Gastroesophageal sphincter (tissue), 4 donors: ENCODE results near the gene COL15A1. TPM values are rescaled to one million over a fixed set of nuclear protein-coding genes. Genes with fewer than 3 reads are reported as not detected.

Experiments
- ATAC-seq: fragments of 150-250 bp; one replicate; pipeline ENCODE4 v1.9.1; 2016; ENCODE audit warnings: mild to moderate bottlenecking, moderate library complexity
- H3K27ac ChIP-seq, 4 donors: fragments of 200-600 bp; sonication (generic) in 3 of 4; 1 replicate in 3 of 4; 2 replicates in 1 of 4; pipeline ENCODE4 v1.5.1; 2016 to 2019
- H3K27me3 ChIP-seq: fragments of 200-600 bp; sonication (generic); one replicate; pipeline ENCODE4 v1.5.1; 2019
- H3K36me3 ChIP-seq, 2 donors: fragments of 200-600 bp; sonication (generic); one replicate each; pipeline ENCODE4 v1.5.1; 2019; ENCODE audit warnings: control low read depth in 1 of 2
- H3K4me1 ChIP-seq, 3 donors: fragments of 200-600 bp; sonication (generic); 1 replicate in 2 of 3; 2 replicates in 1 of 3; pipeline ENCODE4 v1.5.1; 2016 to 2019; ENCODE audit warnings: control low read depth in 2 of 3
- H3K4me3 ChIP-seq, 2 donors: fragments of 200-600 bp; sonication (generic); one replicate each; pipeline ENCODE4 v1.5.1; 2019; ENCODE audit warnings: mild to moderate bottlenecking in 1 of 2, moderate library complexity in 1 of 2
- H3K9me3 ChIP-seq, 3 donors: fragments of 200-600 bp; sonication (generic); one replicate each; pipeline ENCODE4 v1.5.1; 2017 to 2019; ENCODE audit warnings: control low read depth in 2 of 3
- CTCF ChIP-seq, 4 experiments: fragments of 200-600 bp in 2 of 4; fragments of 450-650 bp in 2 of 4; sonication (generic) in 1 of 4; IDR thresholded peaks; one replicate each; pipeline ENCODE4 v1.5.1; 2017 to 2019; ENCODE audit warnings: antibody characterized with exemption in 4 of 4, mild to moderate bottlenecking in 2 of 4, moderate library complexity in 2 of 4
- EP300 ChIP-seq: sonication (generic); formaldehyde crosslinking; IDR thresholded peaks from one replicate; pipeline ENCODE4 v1.6.1; 2017; ENCODE audit warnings: antibody characterized with exemption, mild to moderate bottlenecking
- POLR2A ChIP-seq, 2 donors: fragments of 450-650 bp; IDR thresholded peaks; one replicate each; pipeline ENCODE4 v1.6.1; 2017; ENCODE audit warnings: antibody characterized with exemption in 2 of 2, mild to moderate bottlenecking in 2 of 2, moderate library complexity in 1 of 2
- POLR2AphosphoS5 ChIP-seq: sonication (generic); formaldehyde crosslinking; IDR thresholded peaks from one replicate; pipeline ENCODE4 v1.6.1; 2017; ENCODE audit warnings: antibody characterized with exemption
- WGBS, 2 donors: methylation state at CpG; one replicate each; pipeline ENCODE4 v1.1.5; 2018; ENCODE audit warnings: low coverage in 1 of 2; 5-methylcytosine and 5-hydroxymethylcytosine counted together
- total RNA-seq, 4 donors: library from RNA; depleted of rRNA; stranded (reverse); fragments of >200 nt; gene quantifications; one replicate each; pipeline ENCODE4 v1.1.0, GENCODE V29; 2016

The COL15A1 gene
- total RNA-seq, 4 donors from 2014 or later, result 80.5 to 256 (median 97.2) TPM

DNA sequence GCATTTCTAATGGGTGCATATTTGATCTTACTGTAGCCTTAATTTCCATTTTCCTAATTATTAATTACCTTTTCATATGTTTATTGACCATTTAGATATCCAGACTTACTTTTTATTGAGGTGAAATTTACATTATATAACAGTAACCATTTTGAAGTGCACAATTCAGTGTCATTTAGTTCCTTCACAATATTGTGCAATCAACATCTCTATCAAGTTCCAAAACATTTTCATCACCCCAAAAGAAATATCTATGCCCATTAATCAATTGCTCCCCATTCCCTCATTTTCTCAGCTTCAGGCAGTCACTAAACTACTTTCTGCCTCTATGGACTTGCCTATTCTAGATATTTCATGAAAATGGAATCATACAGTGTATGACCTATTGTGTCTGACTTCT is 5.9 kb downstream of the COL15A1 start:
- TF ChIP-seq POLR2A (IDR thresholded peaks at IDR 0.05) (no peak), EP300 (no peak)
- Histone ChIP-seq H3K27ac (no peak overlapping the region), H3K27me3 (no peaks in the 10 kb centered on the region), H3K9me3 (no peaks in the 10 kb centered on the region), H3K4me1 (peaks cover 9 to 76% (median 9%) of the 10 kb centered on the region in 3 donors), H3K36me3 (no peaks in the 10 kb centered on the region), H3K4me3 (no peak overlapping the region)
- ATAC-seq, result no peak

- no peak for ATAC-seq
- H3K4me3 ChIP-seq, result no peak overlapping the region
- peaks cover 10 to 76% (median 16%) of the 10 kb centered on the region in 3 donors for H3K4me1 ChIP-seq
- WGBS, 2 donors, result 100% methylated on average over 1 of the region's 1 CpG
- no peaks in the 10 kb centered on the region for H3K27me3 ChIP-seq
- no peaks in the 10 kb centered on the region for H3K36me3 ChIP-seq
- no peaks in the 10 kb centered on the region for H3K9me3 ChIP-seq
- no peak for TF ChIP-seq CTCF (IDR thresholded peaks at IDR 0.05)
- no peak for TF ChIP-seq POLR2A (IDR thresholded peaks at IDR 0.05)
- TF ChIP-seq EP300, result no peak
- TF ChIP-seq POLR2AphosphoS5, result no peak
- peak overlapping the region in 3 of 4 donors; percentile 51 to 91 (median 65) for H3K27ac ChIP-seq
Measured at GRCh38 chr9:98950262-98950661, 6.6 kb downstream of the COL15A1 start.

- H3K4me3 ChIP-seq, result no peak overlapping the region
- TF ChIP-seq POLR2A (IDR thresholded peaks at IDR 0.05) (no peak), POLR2AphosphoS5 (no peak), CTCF (IDR thresholded peaks at IDR 0.05) (no peak), EP300 (no peak)
- H3K4me1 ChIP-seq, result peaks cover 10 to 71% (median 22%) of the 10 kb centered on the region in 3 donors
- H3K36me3 ChIP-seq, result no peaks in the 10 kb centered on the region
- no peaks in the 10 kb centered on the region for H3K27me3 ChIP-seq
- H3K27ac ChIP-seq, result peak overlapping the region in 3 of 4 donors; percentile 51 to 91 (median 65)
- peaks cover 0 to 1% (median 0%) of the 10 kb centered on the region in 3 donors for H3K9me3 ChIP-seq
- 64 to 67% methylated on average over 1 of the region's 1 CpG for WGBS, 2 donors
- ATAC-seq, result no peak
Measured at GRCh38 chr9:98951967-98952366, 8.3 kb downstream of the COL15A1 start.

DNA sequence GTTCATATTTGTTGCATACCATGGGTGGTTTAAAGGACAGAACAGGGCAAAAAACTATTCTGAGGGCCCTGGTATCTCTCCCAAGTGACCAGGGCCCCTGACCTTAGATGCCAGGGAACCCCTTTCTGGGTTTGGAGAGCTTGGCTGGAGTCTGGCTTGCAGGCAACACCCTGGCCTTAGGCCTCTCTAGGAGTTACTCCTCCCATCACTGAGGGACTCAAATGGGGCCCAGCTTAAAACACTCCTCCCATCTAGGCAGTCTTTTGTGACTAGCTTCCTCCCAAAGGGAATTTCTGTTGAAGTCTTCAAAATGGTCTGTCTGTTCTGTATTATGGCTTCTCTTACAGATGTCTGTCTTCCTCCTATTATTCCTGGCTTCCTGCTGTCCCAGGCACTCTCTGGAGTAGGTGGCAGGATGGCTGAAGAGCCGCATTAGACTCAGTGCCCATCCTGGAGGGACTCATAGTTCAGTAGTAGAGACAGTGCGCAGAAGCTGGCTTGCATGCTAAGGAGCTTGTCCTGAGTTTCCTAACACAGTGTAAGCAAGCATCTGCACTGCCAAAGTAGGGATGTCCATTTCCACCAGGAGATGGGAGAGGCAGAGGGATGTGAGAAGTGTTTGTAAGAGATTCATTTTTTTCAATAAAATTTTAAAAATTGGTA is 10.0 kb downstream of the COL15A1 start:
- ATAC-seq, result peak; percentile 61
- Histone ChIP-seq H3K9me3 (peaks cover 0 to 8% (median 0%) of the 10 kb centered on the region in 3 donors), H3K4me3 (no peak overlapping the region), H3K36me3 (no peaks in the 10 kb centered on the region), H3K4me1 (peaks cover 10 to 68% (median 28%) of the 10 kb centered on the region in 3 donors), H3K27me3 (no peaks in the 10 kb centered on the region), H3K27ac (peak overlapping the region; percentile 88 to 95 (median 92))
- TF ChIP-seq POLR2AphosphoS5 (no peak), POLR2A (IDR thresholded peaks at IDR 0.05) (no peak), EP300 (no peak), CTCF (IDR thresholded peaks at IDR 0.05) (no peak)
- WGBS, 2 donors, result 67% methylated on average over 1 of the region's 2 CpGs; no CpG with 5 or more reads in 1 of the 2 donors

DNA sequence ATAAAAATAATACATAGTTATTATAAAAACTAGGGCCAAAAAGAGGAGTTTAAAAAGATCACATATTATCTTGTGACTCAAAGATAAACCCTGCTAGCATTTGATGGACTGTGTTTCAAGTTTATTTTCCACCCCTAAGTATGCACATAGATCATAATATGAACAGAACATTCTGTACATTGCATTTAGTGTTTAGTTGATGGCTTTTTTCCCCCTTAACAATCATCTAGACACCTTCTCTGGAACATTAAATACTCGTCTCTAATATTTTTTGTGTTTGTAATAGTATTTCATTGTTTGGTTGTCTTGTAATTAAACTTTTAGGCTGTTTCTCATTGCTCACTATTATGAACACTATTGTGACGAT is 10.5 kb downstream of the COL15A1 start:
- peaks cover 10 to 71% (median 28%) of the 10 kb centered on the region in 3 donors for H3K4me1 ChIP-seq
- WGBS, 2 donors, result 21 to 58% methylated on average over 2 of the region's 2 CpGs
- ATAC-seq, result no peak
- H3K9me3 ChIP-seq, result peaks cover 0 to 8% (median 0%) of the 10 kb centered on the region in 3 donors
- no peak overlapping the region for H3K4me3 ChIP-seq
- H3K36me3 ChIP-seq, result no peaks in the 10 kb centered on the region
- TF ChIP-seq POLR2AphosphoS5, result peak; percentile 49
- no peak for TF ChIP-seq POLR2A (IDR thresholded peaks at IDR 0.05)
- H3K27me3 ChIP-seq, result no peaks in the 10 kb centered on the region
- peak overlapping the region; percentile 88 to 93 (median 92) for H3K27ac ChIP-seq

DNA sequence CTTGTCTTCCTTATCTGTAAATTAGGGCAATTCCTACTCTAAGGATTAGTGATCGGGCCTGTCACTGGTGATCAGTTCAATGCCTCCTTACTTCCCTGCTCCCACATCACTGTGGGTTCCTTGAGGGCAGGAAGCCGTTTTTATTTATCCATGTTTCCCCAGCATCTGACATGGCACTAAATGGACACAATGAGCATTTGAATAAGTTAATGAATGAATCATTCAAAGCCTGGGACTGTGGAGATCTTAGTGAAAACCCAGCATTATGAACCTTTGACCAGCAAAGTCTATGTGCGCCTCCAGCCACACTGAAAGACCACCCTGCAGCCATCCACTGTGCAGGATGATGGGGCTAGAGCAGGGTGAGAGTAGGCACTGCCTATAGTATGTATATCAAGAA is 11.6 kb downstream of the COL15A1 start:
- no peak overlapping the region for H3K4me3 ChIP-seq
- H3K9me3 ChIP-seq, result peaks cover 0 to 8% (median 0%) of the 10 kb centered on the region in 3 donors
- 79 to 91% methylated on average over 2 to 3 of the region's 3 CpGs for WGBS, 2 donors
- no peak for ATAC-seq
- peaks cover 16 to 81% (median 38%) of the 10 kb centered on the region in 3 donors for H3K4me1 ChIP-seq
- TF ChIP-seq EP300, result no peak
- no peak for TF ChIP-seq POLR2AphosphoS5
- H3K27me3 ChIP-seq, result no peaks in the 10 kb centered on the region
- no peaks in the 10 kb centered on the region for H3K36me3 ChIP-seq
- H3K27ac ChIP-seq, result peak overlapping the region; percentile 77 to 93 (median 90)
